HepG2 (cell line): Measurements from ENCODE around the gene ST3GAL4. TPM values are rescaled to one million over a fixed set of nuclear protein-coding genes. Genes with fewer than 3 reads are reported as not detected.

Experiments used
- ATAC-seq: fragments of 200-7000 bp; cut with Tn5 transposase; 3 replicates; pipeline ENCODE4 v1.9.1; 2020; ENCODE audit warnings: mild to moderate bottlenecking, moderate library complexity
- BruUV-seq: library from RNA; stranded (reverse); fragments of 400-500 nt; replicated peaks from 2 replicates; lab custom pipeline; 2021; lab: Mats Ljungman, UMichigan
- CTCF ChIA-PET: fragments of 300-600 bp; formaldehyde crosslinking; extraction: SDS; loops from one replicate; lab custom pipeline; 2021; ENCODE audit warnings: low total read pairs, inconsistent platforms, low intra/inter-chr PET ratio; lab: Yijun Ruan, JAX
- POLR2A ChIA-PET: fragments of 350-600 bp; sonication (Branson Sonifier 250); formaldehyde crosslinking; loops from one replicate; lab custom pipeline; 2020; ENCODE audit warnings: antibody characterized with exemption, inconsistent platforms; lab: Yijun Ruan, JAX
- DNase-seq: peaks from one replicate; pipeline ENCODE4 v3.0.0-alpha.2; 2015; ENCODE audit warnings: low spot score
- FAIRE-seq: peaks from 3 replicates; lab custom pipeline; 2011; peaks lifted over from hg19 to GRCh38; lab: Jason Lieb, UNC
- H2AFZ ChIP-seq: one replicate; pipeline ENCODE4 v1.6.1; 2011; ENCODE audit warnings: low read length, inconsistent platforms
- H3K27ac ChIP-seq: fragments of 300-600 bp; 3 replicates; pipeline ENCODE4 v1.8.0; 2011; ENCODE audit warnings: mixed run types, mild to moderate bottlenecking, mixed read lengths, low read length, inconsistent platforms; ENCODE audit not compliant: insufficient read depth; ENCODE audit errors: extremely low read length
- H3K27me3 ChIP-seq, 2 experiments: fragments of 200-600 bp in 1 of 2; 2 replicates in 1 of 2; 3 replicates in 1 of 2; pipeline versions ENCODE4 v1.6.0 to v1.8.0; 2011; ENCODE audit warnings: low read length in 2 of 2, mild to moderate bottlenecking in 2 of 2, moderate library complexity in 2 of 2, inconsistent platforms in 1 of 2; ENCODE audit not compliant: insufficient read depth in 2 of 2, control insufficient read depth in 1 of 2
- H3K36me3 ChIP-seq, 2 experiments: fragments of 200-600 bp in 1 of 2; replicated peaks in 1 of 2; 2 replicates in 1 of 2; 3 replicates in 1 of 2; pipeline versions ENCODE4 v1.5.1 to v1.8.0; 2011; ENCODE audit warnings: low read length in 2 of 2, inconsistent platforms in 1 of 2; ENCODE audit not compliant: insufficient read depth in 2 of 2, control insufficient read depth in 1 of 2
- H3K4me1 ChIP-seq: 2 replicates; pipeline ENCODE4 v1.5.1; 2012; ENCODE audit warnings: low read length, inconsistent platforms; ENCODE audit not compliant: insufficient read depth
- H3K4me2 ChIP-seq: 2 replicates; pipeline ENCODE4 v1.6.0; 2011; ENCODE audit warnings: low read depth, low read length, inconsistent platforms
- H3K4me3 ChIP-seq, 3 experiments: fragments of 200-600 bp in 1 of 3; sonication (generic), shearing (Covaris generic) in 1 of 3; replicated peaks in 1 of 3; 2 replicates each; pipeline ENCODE4 v1.5.1; 2011 to 2016; ENCODE audit warnings: low read length in 3 of 3, inconsistent platforms in 2 of 3, low read depth in 2 of 3, mild to moderate bottlenecking in 2 of 3, control low read depth in 1 of 3, mixed read lengths in 1 of 3; ENCODE audit not compliant: insufficient read depth in 1 of 3
- H3K79me2 ChIP-seq: one replicate; pipeline ENCODE4 v1.6.1; 2011; ENCODE audit warnings: low read length, inconsistent platforms; ENCODE audit not compliant: insufficient read depth
- H3K9ac ChIP-seq: 2 replicates; pipeline ENCODE4 v1.6.0; 2011; ENCODE audit warnings: mild to moderate bottlenecking, low read depth, low read length, inconsistent platforms; ENCODE audit not compliant: insufficient read depth
- H3K9me3 ChIP-seq: 2 replicates; pipeline ENCODE4 v1.5.1; 2012; ENCODE audit warnings: mild to moderate bottlenecking, low read length
- H4K20me1 ChIP-seq: 2 replicates; pipeline ENCODE4 v1.6.0; 2011; ENCODE audit warnings: inconsistent platforms, mild to moderate bottlenecking, low read length, moderate library complexity; ENCODE audit not compliant: insufficient read depth
- POLR2AphosphoS5 ChIP-seq: IDR thresholded peaks from 2 replicates; pipeline ENCODE4 v1.6.1; 2012; ENCODE audit warnings: low read depth, low read length
- THRA ChIP-seq: sonication (generic); formaldehyde crosslinking; IDR thresholded peaks from 2 replicates; pipeline ENCODE4 v1.4.0; 2020; ENCODE audit warnings: missing genetic modification reagents, borderline replicate concordance
- ZBTB43 ChIP-seq: sonication (generic); formaldehyde crosslinking; conservative IDR thresholded peaks from 2 replicates; pipeline ENCODE4 v1.4.0; 2020; ENCODE audit warnings: missing genetic modification reagents
- ZNF781 ChIP-seq: sonication (generic); formaldehyde crosslinking; IDR thresholded peaks from 2 replicates; pipeline ENCODE4 v1.5.1; 2020; ENCODE audit warnings: borderline replicate concordance, mild to moderate bottlenecking, missing genetic modification reagents; ENCODE audit errors: not compliant biosample characterization
- WGBS: methylation state at CpG from one replicate; pipeline ENCODE4 v1.1.6; 2017; ENCODE audit warnings: low lambda C conversion rate; 5-methylcytosine and 5-hydroxymethylcytosine counted together
- in situ Hi-C: cut with HindIII; loops from 2 replicates; pipeline ENCODE4 v1.10.0; 2017; ENCODE audit warnings: low pct_unique_long_range_greater_than_20kb; ENCODE audit not compliant: extremely low pct_ligation_motif_present
- intact Hi-C: fragments of 100-400 bp; cut with micrococcal nuclease; formaldehyde crosslinking; loops from one replicate; pipeline ENCODE4 v1.10.0; 2022; ENCODE audit not compliant: unreplicated experiment
- polyA plus RNA-seq, 8 experiments: library from polyadenylated mRNA; depleted of rRNA in 3 of 8; stranded (reverse) in 7 of 8; unstranded in 1 of 8; fragments of >200 nt; fragmentation: Illumina TruSeq in 4 of 8; extraction: Trizol in 4 of 8; gene quantifications; 2 replicates each; pipeline versions ENCODE4 v1.2.1 to v1.2.3, GENCODE V29; 2011 to 2016; ENCODE audit warnings: low read depth in 4 of 8, missing spikeins in 1 of 8, mixed read lengths in 1 of 8; ENCODE audit not compliant: insufficient read depth in 1 of 8
- total RNA-seq, 5 experiments: library from RNA; depleted of rRNA; stranded (reverse); fragments of >200 nt; fragmentation: Illumina TruSeq; extraction: Trizol; gene quantifications; 2 replicates each; pipeline ENCODE4 v1.2.3, GENCODE V29; 2016; ENCODE audit warnings: low read depth in 1 of 5

Gene ST3GAL4
- total and polyA plus RNA-seq, 2 of the 13 experiments (the other 11 are each of a cell fraction or from before 2014, with no cell fraction given) = 9.1 to 13.3 TPM

DNA sequence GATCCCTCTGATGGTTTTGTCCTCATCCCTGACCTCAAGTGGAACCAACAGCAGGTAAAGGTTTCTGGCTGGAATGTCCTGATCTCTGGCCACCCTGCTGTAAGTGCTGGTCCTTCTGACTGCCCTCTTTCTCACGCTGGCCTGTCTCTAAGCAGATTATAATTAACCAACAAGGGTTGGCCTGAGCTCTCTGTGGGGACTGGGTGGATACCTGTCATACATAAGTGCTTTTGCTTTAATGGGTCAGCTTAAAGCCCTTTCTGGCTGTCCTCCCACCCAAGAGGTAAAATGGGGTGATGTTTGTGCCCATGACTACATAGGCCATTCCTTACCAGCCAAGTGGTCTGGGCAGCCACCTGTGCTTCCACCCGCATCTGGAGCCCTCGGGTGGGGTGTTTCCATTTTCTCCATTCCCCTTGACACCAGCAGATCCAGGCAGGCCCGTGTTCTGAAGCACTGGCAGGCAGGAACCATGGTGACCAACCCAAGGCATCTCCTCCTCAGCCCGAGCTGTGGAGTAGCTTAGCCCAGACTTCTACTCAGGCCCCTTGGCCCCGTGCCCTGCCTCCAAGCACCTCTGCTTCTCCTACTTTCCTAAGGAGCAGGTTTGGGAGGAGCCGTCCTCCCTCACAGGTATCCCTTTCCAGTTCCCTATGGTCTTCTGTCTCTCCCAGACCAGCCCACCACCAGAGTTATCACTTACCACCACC lies 17.0 kb upstream of the ST3GAL4 start (continued):
- TF ChIP-seq ZBTB43 (no peak), THRA (no peak)

- Histone ChIP-seq H3K36me3 (peaks cover 12 to 26% of the 10 kb centered on the region in 2 experiments; a peak in 4 of 5 replicates), H3K27me3 (no peaks in the 10 kb centered on the region), H3K27ac (no peak overlapping the region), H3K79me2 (no peaks in the 10 kb centered on the region), H3K4me1 (peaks cover 19% of the 10 kb centered on the region), H4K20me1 (no peaks in the 10 kb centered on the region), H3K9ac (no peak overlapping the region), H3K4me2 (no peak overlapping the region), H3K4me3 (no peak overlapping the region), H3K9me3 (no peaks in the 10 kb centered on the region), H2AFZ (no peak overlapping the region)
- DNase-seq = no peak
- in situ Hi-C loops (no loop called here), intact Hi-C loops (no loop called here)
- no peak for ATAC-seq
- no peak for FAIRE-seq
- WGBS = 94% methylated on average over 11 of the region's 15 CpGs
- no TSS peak for BruUV-seq
- ChIA-PET POLR2A (no interaction called here), CTCF (no interaction called here)
- TF ChIP-seq POLR2AphosphoS5 (no peak), ZNF781 (CRISPR knock-in tag) (no peak)
Observed at GRCh38 chr11:126339073-126339862, 16.2 kb upstream of the ST3GAL4 start.
